Epithelial cell of proximal tubule (primary cell): ENCODE measurements around the gene MAGI2. TPM values are rescaled to one million over a fixed set of nuclear protein-coding genes. Genes with fewer than 3 reads are reported as not detected.

ENCODE experiments used
- DNase-seq: peaks from one replicate; pipeline ENCODE4 v3.0.0-alpha.2; 2011; ENCODE audit warnings: low read depth
- H3K4me3 ChIP-seq: 2 replicates; pipeline ENCODE4 v1.5.1; 2011; ENCODE audit warnings: low read depth, mild to moderate bottlenecking, low read length
- total RNA-seq: library from RNA; depleted of rRNA; stranded (reverse); fragments of >200 nt; gene quantifications from 2 replicates; pipeline ENCODE4 v1.2.3, GENCODE V29; 2015
- TF ChIP-seq, protein P1 (sequence below): conservative IDR thresholded peaks from 2 replicates; pipeline ENCODE4 v1.5.1; 2012; ENCODE audit warnings: low read depth, mild to moderate bottlenecking, low read length

MAGI2 gene
- total RNA-seq, 1 donor from 2014 or later = 0.92 TPM

- TF ChIP-seq, protein P1, sequence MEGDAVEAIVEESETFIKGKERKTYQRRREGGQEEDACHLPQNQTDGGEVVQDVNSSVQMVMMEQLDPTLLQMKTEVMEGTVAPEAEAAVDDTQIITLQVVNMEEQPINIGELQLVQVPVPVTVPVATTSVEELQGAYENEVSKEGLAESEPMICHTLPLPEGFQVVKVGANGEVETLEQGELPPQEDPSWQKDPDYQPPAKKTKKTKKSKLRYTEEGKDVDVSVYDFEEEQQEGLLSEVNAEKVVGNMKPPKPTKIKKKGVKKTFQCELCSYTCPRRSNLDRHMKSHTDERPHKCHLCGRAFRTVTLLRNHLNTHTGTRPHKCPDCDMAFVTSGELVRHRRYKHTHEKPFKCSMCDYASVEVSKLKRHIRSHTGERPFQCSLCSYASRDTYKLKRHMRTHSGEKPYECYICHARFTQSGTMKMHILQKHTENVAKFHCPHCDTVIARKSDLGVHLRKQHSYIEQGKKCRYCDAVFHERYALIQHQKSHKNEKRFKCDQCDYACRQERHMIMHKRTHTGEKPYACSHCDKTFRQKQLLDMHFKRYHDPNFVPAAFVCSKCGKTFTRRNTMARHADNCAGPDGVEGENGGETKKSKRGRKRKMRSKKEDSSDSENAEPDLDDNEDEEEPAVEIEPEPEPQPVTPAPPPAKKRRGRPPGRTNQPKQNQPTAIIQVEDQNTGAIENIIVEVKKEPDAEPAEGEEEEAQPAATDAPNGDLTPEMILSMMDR = no peak
- H3K4me3 ChIP-seq = no peak overlapping the region
- DNase-seq = no peak
Observed at GRCh38 chr7:79011921-79012320, 441.5 kb downstream of the MAGI2 start.

- H3K4me3 ChIP-seq = no peak overlapping the region
- DNase-seq = no peak
- TF ChIP-seq, protein P1 = no peak
Observed at GRCh38 chr7:79009647-79010046, 443.8 kb downstream of the MAGI2 start.

GRCh38 chr7:79008786-79009185, 444.7 kb downstream of the MAGI2 start:
- no peak for DNase-seq
- TF ChIP-seq, protein P1 = no peak
- no peak overlapping the region for H3K4me3 ChIP-seq

DNA sequence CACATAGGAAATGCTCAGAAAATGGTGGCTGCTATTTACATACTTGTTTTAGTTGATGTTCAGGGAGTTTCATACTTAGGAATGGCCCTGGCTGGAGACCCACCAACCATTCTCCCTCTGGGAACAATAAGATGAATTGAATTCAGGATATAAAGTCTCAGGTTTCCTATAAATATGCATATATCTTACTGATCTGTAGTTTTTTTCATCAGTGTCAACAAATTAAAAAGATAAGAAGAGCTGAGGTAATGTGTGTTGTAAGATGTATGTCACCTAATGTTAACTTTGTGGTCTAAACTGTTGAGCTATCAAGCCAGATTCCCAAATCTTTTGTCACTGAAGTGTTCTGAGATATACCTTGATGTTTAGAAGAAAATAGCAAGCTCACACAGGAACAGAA, 457.5 kb downstream of the MAGI2 start:
- no peak for DNase-seq
- no peak overlapping the region for H3K4me3 ChIP-seq
- TF ChIP-seq, protein P1 = no peak

DNA sequence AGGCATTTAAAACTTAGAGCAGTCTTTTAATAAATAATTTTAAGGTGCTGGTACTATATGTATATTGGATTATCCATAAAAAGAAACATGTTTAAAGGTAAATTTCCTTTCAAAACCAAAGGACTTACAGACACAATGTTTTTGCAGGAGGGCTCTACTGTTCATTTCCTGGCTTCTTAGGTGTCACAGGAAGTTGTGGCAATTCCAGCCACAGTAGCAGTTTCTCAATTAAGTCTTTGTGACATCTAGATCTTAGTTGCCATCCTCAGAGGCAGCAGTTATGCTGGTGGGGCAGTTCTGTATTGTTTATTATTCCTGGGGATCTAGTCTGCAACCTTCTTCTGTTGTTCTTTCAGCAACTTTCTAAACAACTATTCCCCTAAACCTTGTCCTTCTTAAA, 460.1 kb downstream of the MAGI2 start:
- DNase-seq = no peak
- TF ChIP-seq, protein P1 = no peak
- H3K4me3 ChIP-seq = no peak overlapping the region

- DNase-seq = no peak
- TF ChIP-seq, protein P1 = no peak
- no peak overlapping the region for H3K4me3 ChIP-seq
Observed at GRCh38 chr7:78985509-78985908, 468.0 kb downstream of the MAGI2 start.

DNA sequence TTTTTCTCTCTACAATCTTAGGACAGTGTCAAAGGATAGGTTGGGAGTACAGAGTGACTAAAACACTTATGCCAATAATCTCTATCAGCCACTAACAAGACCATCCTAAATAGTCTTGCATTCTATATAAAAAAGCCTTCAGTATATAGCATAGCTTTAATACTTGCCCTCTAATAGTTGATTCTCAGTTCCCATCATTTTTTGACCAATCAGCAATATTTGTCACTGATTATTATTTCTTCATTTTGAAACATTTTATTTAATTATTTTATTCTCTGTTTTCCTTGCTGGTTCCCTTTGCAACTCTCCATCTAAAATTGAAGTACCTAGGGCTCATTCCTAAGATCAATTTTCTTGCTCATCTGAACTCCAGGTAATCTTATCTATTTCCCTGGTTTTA, 470.0 kb downstream of the MAGI2 start:
- no peak for DNase-seq
- TF ChIP-seq, protein P1 = no peak

More for the DNA sequence above, 470.0 kb downstream of the MAGI2 start:
- no peak overlapping the region for H3K4me3 ChIP-seq
